DND-41 (cell line): ENCODE results near the gene TUFT1.

Experiments
- ATAC-seq: fragments of 200-7000 bp; cut with Tn5 transposase; 3 replicates; pipeline ENCODE4 v1.9.1; 2021; ENCODE audit warnings: low read depth; ENCODE audit not compliant: insufficient read depth
- DNase-seq: peaks from one replicate; pipeline ENCODE4 v3.0.0-alpha.2; 2020
- H2AFZ ChIP-seq: 2 replicates; pipeline ENCODE4 v1.6.0; 2012; ENCODE audit warnings: low read depth, low read length
- H3K27ac ChIP-seq: 2 replicates; pipeline ENCODE4 v1.5.1; 2012; ENCODE audit warnings: low read length, inconsistent platforms
- H3K27me3 ChIP-seq: fragments of 200-600 bp; sonication (generic); 2 replicates; pipeline ENCODE4 v1.6.0; 2012; ENCODE audit warnings: low read length, mild to moderate bottlenecking, inconsistent platforms; ENCODE audit not compliant: insufficient read depth, poor library complexity
- H3K36me3 ChIP-seq: 2 replicates; pipeline ENCODE4 v1.5.1; 2012; ENCODE audit warnings: low read length, inconsistent platforms; ENCODE audit not compliant: insufficient read depth
- H3K4me1 ChIP-seq: 2 replicates; pipeline ENCODE4 v1.5.1; 2012; ENCODE audit warnings: mild to moderate bottlenecking, low read length; ENCODE audit not compliant: insufficient read depth
- H3K4me2 ChIP-seq: 2 replicates; pipeline ENCODE4 v1.6.0; 2012; ENCODE audit warnings: mild to moderate bottlenecking, moderate library complexity, low read length, inconsistent platforms; ENCODE audit not compliant: insufficient read depth
- H3K4me3 ChIP-seq, 2 experiments: fragments of 200-600 bp in 1 of 2; shearing (Covaris generic) in 1 of 2; 2 replicates each; pipeline ENCODE4 v1.5.1; 2012 to 2016; ENCODE audit warnings: inconsistent platforms in 2 of 2, low read length in 2 of 2, mild to moderate bottlenecking in 2 of 2, low read depth in 1 of 2, moderate library complexity in 1 of 2
- H3K79me2 ChIP-seq: 2 replicates; pipeline ENCODE4 v1.6.0; 2012; ENCODE audit warnings: low read length, inconsistent platforms; ENCODE audit not compliant: insufficient read depth
- H3K9ac ChIP-seq: 2 replicates; pipeline ENCODE4 v1.6.0; 2012; ENCODE audit warnings: low read depth, mild to moderate bottlenecking, inconsistent platforms, low read length, moderate library complexity
- H3K9me3 ChIP-seq: 2 replicates; pipeline ENCODE4 v1.5.1; 2012; ENCODE audit warnings: low read length, moderate library complexity, mild to moderate bottlenecking, inconsistent platforms; ENCODE audit not compliant: insufficient read depth, severe bottlenecking
- H4K20me1 ChIP-seq: 2 replicates; pipeline ENCODE4 v1.6.0; 2012; ENCODE audit warnings: low read length; ENCODE audit not compliant: insufficient read depth
- CTCF ChIP-seq: IDR thresholded peaks from 2 replicates; pipeline ENCODE4 v1.5.1; 2012; ENCODE audit warnings: borderline replicate concordance, low read length, moderate library complexity, mild to moderate bottlenecking; ENCODE audit not compliant: poor library complexity, severe bottlenecking; ENCODE audit errors: extremely low read depth
- EZH2 ChIP-seq: IDR thresholded peaks from 3 replicates; pipeline ENCODE4 v1.6.1; 2012; ENCODE audit warnings: borderline replicate concordance, low read depth, mild to moderate bottlenecking, moderate library complexity, low read length, inconsistent platforms; ENCODE audit not compliant: severe bottlenecking

Gene TUFT1

GRCh38 chr1:151493042-151493441 is 47.1 kb upstream of the TUFT1 start:
- TF ChIP-seq CTCF (no peak), EZH2 (no peak)
- Histone ChIP-seq H3K36me3 (no peaks in the 10 kb centered on the region), H3K4me2 (no peak overlapping the region), H3K9ac (no peak overlapping the region), H3K27ac (no peak overlapping the region), H3K4me1 (no peaks in the 10 kb centered on the region), H4K20me1 (no peaks in the 10 kb centered on the region), H3K9me3 (no peaks in the 10 kb centered on the region), H2AFZ (no peak overlapping the region), H3K27me3 (no peaks in the 10 kb centered on the region), H3K4me3 (no peak overlapping the region), H3K79me2 (no peaks in the 10 kb centered on the region)
- DNase-seq (no peak), ATAC-seq (no peak)

GRCh38 chr1:151494741-151495281 is 45.3 kb upstream of the TUFT1 start:
- H3K27ac ChIP-seq = no peak overlapping the region
- no peak for ATAC-seq
- no peak overlapping the region for H2AFZ ChIP-seq
- no peaks in the 10 kb centered on the region for H3K27me3 ChIP-seq
- H3K36me3 ChIP-seq = no peaks in the 10 kb centered on the region
- no peak overlapping the region for H3K4me3 ChIP-seq
- H3K4me1 ChIP-seq = no peaks in the 10 kb centered on the region
- H4K20me1 ChIP-seq = no peaks in the 10 kb centered on the region
- H3K9ac ChIP-seq = no peak overlapping the region
- H3K79me2 ChIP-seq = no peaks in the 10 kb centered on the region
- no peak for DNase-seq
- H3K9me3 ChIP-seq = no peaks in the 10 kb centered on the region
- no peak for TF ChIP-seq CTCF
- no peak overlapping the region for H3K4me2 ChIP-seq

GRCh38 chr1:151495316-151495715 is 44.8 kb upstream of the TUFT1 start:
- Histone ChIP-seq H2AFZ (no peak overlapping the region), H3K27me3 (no peaks in the 10 kb centered on the region), H3K9me3 (no peaks in the 10 kb centered on the region), H3K4me2 (no peak overlapping the region), H3K27ac (no peak overlapping the region), H3K4me1 (no peaks in the 10 kb centered on the region), H3K9ac (no peak overlapping the region), H3K36me3 (no peaks in the 10 kb centered on the region), H3K4me3 (no peak overlapping the region), H3K79me2 (no peaks in the 10 kb centered on the region), H4K20me1 (no peaks in the 10 kb centered on the region)
- TF ChIP-seq CTCF (no peak), EZH2 (no peak)
- ATAC-seq (no peak), DNase-seq (no peak)

- Histone ChIP-seq H4K20me1 (no peaks in the 10 kb centered on the region), H2AFZ (no peak overlapping the region), H3K9ac (no peak overlapping the region)
Measured at GRCh38 chr1:151499365-151499764, 40.7 kb upstream of the TUFT1 start.

More at GRCh38 chr1:151499365-151499764, 40.7 kb upstream of the TUFT1 start:
- no peaks in the 10 kb centered on the region for H3K4me1 ChIP-seq
- ATAC-seq = no peak
- H3K4me3 ChIP-seq = no peak overlapping the region
- H3K27ac ChIP-seq = no peak overlapping the region
- DNase-seq = no peak
- TF ChIP-seq EZH2 = no peak
- TF ChIP-seq CTCF = no peak
- H3K4me2 ChIP-seq = no peak overlapping the region
- H3K36me3 ChIP-seq = no peaks in the 10 kb centered on the region
- H3K27me3 ChIP-seq = no peaks in the 10 kb centered on the region
- no peaks in the 10 kb centered on the region for H3K79me2 ChIP-seq
- H3K9me3 ChIP-seq = no peaks in the 10 kb centered on the region
